GF-D8 (cell line): ENCODE data around the gene MT1E.

Experiments
- DNase-seq: peaks from one replicate; lab custom pipeline; 2025; lab: John Stamatoyannopoulos, UW

MT1E gene

DNA sequence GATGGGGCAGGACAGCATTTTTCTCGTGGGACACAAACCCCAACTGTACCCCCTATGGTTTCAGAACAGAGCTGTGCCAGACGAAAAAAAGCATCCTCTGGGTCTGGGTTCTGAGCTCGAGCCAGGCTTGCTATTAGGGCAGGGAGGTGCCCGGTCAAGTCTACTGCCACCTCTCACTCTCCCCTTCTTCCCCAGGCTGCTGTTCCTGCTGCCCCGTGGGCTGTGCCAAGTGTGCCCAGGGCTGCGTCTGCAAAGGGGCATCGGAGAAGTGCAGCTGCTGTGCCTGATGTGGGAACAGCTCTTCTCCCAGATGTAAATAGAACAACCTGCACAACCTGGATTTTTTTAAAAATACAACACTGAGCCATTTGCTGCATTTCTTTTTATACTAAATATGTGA, 1.1 kb downstream of the MT1E start:
- no peak for DNase-seq

DNA sequence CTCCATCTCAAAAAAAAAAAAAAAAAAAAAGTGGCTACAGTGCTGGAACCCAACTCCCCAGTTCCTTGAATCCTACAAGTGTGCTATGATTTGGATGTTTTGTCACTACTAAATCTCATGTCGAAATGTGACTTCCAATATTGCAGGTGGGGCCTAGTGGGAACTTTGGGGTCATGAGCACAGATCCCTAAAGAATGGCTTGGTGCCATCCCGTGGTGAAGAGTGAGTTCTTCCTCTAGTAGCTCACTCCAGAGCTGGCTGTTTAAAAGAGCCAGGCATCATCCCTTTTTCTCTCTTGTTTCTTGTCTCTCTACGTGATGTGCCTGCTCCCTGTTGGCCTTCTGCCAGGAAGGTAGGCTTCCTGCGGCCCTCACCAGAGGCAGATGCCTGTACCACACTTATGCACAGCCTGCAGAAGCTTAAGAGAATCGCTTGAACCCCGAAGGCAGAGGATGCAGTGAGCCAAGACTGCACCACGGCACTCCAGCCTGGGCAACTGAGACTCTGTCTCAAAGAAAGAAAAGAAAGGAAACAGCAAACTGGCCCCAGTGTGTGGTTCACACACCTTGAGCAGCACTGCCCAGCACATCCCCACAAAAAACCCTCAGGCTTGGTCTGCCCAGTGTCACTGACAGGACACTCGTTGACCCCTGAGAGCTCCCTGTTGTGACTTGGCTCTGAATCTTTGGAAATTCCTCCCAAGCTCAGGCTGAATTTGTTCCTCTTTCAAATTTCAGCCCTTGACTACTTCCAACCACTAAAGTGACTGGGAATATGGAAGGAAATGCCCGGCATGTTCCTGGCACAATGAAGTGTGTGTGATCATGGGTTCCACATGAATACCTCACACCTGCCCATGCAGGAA, 3.1 kb downstream of the MT1E start:
- DNase-seq: no peak

DNA sequence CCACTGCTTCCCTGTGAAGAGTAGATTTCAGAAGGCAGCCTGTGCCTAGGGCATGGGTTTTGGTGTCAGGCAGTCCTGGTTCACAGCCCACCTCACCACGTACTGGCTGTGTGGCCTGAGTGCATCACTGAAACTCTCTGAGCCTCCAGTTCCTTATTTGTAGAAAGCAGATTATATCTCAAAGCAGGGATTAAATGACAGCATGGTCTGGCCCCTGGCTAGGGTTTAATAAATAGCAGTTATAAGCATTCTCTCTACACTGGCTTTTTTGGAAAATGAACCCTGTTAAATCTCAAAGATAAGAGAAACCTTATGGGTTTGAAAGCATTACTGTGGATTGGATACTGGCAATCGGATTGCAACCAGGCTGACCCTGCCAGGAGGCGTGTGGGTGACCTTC, 4.0 kb downstream of the MT1E start:
- no peak for DNase-seq

DNA sequence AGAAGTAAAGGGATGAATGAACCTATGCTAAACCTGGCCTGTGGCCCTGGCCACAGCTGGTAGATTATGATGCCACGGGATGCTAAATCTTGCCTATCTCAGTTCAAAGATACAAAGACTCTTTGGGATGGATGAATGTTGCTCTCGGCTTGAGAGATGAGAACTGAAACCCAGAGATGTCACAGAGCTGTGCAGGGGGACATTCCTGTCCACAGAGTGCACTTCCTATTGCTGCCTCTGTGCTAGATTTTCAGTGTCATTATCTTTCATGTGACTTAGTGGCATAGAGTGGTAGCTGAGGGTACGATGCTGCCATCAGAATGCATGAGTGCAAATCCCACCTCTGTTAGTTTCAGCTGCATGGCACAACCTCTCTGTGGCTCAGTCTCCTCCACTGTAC, 4.6 kb downstream of the MT1E start:
- no peak for DNase-seq

DNA sequence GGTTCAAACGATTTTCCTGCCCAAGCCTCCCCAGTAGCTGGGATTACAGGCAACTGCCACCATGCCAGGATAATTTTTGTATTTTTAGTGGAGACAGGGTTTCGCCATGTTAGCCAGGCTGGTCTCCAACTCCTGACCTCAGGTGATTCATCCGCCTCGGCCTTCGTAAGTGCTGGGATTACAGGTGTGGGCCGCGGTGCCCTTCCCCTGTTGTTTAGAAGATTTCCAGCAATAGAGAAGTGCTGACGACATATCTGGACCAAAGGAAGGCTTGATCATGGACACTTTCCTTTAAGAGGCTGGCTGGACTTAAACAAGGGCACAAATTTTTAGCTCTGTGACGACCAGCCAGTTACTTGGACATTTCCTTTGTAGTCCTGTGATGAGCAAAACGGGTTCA, 5.6 kb downstream of the MT1E start:
- DNase-seq: no peak

DNA sequence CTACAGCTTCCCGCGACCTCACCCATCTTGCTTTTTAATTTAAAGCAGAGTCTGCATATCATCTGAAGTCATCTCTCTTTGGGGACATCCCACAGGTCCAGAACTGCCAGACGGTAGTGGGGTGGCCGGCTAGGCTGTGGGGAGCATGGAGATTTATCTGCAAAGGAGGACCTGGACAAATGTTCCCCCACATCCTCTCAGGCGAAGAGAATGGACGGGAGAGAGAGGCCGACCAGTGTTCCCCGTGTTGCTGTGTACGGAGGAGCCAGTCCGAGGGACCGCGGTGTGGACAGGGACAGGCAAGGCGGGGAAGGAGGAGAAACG, 6.2 kb downstream of the MT1E start:
- DNase-seq: no peak

DNA sequence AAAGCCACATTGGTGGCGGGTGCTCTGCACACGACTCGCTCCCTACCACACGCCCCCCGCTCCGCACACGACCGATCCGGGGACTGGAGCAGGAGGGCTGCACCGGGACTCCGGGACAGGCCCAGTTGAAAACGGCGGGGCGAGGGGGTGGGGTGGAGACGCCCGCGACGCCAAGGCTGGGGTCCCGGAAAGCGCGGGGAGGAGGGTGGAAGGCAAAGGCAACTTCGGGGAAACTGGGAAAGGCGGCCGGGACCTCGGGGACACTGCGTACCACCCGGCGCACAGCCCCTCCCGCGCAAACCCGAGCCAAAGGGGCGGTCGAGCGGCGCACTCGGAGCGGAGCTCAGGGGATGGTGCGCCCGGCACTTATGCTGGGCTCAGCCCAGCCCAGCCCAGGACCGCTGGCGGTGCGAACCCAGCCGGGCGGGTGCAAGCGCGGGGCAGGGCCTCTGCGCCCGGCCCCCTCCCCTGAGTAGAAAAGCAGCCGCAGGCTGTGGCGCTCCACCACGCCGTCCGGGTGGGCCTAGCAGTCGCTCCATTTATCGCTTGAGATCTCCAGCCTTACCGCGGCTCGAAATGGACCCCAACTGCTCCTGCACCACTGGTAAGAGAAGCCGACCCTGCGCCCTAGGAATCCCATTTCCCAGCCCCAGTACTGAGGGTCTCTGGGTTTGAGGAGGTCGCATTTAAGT, 6.7 kb downstream of the MT1E start, which contains the start of gene MT1M:
Gene MT1M (plus strand): TSS at position 504 of the 692 bp plus-strand sequence. CDS start 73 bp downstream, at position 577.
- no peak for DNase-seq

DNA sequence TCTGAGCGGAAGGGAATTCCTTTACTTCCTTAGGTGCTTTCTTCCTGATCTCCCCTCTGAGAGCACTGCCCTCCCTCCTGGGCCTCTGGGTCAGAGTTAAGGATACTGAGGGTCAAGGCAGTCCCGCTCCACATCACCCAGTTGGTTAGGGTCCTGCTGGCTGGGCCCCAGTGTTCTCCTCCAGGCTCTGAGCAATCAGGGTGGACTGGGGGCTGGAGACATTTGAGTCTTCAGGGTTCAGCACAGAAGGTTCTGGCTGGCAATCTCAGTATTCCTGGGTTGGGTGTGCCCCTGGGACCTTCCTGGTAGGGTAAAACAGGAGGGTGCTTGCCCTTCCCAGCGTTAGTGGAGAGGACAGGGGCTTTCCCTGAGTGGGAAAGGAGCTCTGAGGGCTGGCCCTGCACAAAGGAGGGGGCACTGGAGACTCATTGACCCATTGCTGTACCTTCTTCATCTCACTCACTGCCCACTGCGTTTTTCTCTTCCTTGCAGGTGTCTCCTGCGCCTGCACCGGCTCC, 7.3 kb downstream of the MT1E start:
- no peak for DNase-seq

DNA sequence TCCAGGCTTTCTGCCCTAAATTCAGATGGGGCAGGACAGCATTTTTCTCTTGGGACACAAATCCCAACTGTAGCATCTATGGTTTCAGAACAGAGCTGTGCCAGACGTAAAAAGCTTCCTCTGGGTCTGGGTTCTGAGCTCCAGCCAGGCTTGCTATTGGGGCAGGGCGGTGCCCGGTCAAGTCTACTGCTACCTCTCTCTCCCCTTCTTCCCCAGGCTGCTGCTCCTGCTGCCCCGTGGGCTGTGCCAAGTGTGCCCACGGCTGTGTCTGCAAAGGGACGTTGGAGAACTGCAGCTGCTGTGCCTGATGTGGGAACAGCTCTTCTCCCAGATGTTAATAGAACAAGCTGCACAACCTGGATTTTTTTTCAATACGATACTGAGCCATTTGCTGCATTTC, 8.0 kb downstream of the MT1E start:
- no peak for DNase-seq

DNA sequence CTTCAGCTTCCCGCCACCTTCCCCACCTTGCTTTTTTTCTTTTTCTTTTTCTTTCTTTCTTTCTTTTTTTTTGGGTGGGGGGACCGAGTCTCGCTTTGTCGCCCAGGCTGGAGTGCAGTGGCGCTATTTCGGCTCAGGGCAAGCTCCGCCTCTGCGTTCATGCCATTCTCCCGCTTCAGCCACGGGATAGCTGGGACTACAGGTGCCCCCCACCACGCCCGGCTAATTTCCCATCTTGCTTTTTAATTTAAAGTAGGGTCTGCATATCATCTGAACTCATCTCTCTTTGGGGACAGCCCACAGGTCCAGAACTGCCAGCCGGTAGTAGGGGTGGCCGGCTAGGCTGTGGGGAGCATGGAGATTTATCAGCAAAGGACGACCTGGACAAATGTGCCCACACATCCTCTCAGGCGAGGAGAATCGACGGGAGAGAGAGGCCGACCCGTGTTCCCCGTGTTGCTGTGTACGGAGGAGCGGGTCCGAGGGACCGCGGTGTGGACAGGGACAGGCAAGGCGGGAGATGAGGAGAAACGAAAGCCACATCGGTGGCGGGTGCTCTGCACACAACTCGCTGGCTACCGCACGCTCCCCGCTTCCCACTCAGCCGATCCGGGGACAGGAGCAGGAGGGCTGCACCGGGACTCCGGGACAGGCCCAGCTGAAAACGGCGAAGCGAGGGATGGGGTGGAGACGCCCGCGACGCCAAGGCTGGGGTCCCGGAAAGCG, 9.3 kb downstream of the MT1E start:
- no peak for DNase-seq

DNA sequence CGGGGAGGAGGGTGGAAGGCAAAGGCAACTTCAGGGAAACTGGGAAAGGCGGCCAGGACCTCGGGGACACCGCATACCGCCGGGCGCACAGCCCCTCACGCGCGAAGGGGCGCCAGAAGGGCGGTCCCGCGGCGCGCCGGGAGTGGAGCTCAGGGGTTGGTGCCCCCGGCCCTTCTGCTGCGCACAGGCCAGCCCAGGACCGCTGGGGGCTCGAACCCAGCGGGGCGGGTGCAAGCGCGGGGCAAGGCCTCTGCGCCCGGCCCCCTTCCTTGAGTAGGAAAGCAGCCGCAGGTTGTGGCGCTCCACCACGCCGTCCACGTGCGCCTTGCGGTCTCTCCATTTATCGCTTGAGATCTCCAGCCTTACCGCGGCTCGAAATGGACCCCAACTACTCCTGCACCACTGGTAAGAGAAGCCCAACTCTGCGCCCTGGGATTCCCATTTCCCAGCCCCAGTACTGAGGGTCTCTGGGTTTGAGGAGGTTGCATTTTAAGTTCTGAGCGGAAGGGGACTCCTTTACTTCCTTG, 9.9 kb downstream of the MT1E start:
- DNase-seq: no peak

DNA sequence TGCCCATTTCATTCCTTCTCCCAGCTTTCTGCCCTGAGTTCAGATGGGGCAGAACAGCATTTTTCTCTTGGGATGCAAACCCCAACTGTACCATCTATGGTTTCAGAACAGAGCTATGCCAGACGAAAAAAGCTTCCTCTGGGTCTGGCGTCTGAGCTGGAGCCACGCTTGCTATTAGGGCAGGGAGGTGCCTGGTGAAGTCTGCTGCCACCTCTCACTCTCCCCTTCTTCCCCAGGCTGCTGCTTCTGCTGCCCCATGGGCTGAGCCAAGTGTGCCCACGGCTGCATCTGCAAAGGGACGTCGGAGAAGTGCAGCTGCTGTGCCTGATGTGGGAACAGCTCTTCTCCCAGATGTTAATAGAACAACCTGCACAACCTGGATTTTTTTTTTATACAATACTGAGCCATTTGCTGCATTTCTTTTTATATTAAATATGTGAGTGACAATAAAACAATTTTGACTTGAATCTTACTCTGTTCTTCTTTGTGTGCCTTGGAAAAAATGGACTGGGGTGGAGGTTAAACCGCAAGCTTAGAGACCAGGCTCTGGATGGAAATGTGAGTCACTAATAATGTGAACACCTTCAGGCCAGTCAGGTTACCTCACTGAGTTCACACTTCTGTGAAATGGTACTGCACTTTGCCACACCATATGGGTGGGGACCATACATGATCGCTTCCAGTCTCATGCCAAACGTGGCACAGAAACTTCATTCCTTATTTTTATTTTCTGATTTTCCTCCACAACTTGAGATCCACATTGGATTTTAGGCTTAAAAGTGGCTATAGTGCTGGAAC, 11.2 kb downstream of the MT1E start:
- no peak for DNase-seq

DNA sequence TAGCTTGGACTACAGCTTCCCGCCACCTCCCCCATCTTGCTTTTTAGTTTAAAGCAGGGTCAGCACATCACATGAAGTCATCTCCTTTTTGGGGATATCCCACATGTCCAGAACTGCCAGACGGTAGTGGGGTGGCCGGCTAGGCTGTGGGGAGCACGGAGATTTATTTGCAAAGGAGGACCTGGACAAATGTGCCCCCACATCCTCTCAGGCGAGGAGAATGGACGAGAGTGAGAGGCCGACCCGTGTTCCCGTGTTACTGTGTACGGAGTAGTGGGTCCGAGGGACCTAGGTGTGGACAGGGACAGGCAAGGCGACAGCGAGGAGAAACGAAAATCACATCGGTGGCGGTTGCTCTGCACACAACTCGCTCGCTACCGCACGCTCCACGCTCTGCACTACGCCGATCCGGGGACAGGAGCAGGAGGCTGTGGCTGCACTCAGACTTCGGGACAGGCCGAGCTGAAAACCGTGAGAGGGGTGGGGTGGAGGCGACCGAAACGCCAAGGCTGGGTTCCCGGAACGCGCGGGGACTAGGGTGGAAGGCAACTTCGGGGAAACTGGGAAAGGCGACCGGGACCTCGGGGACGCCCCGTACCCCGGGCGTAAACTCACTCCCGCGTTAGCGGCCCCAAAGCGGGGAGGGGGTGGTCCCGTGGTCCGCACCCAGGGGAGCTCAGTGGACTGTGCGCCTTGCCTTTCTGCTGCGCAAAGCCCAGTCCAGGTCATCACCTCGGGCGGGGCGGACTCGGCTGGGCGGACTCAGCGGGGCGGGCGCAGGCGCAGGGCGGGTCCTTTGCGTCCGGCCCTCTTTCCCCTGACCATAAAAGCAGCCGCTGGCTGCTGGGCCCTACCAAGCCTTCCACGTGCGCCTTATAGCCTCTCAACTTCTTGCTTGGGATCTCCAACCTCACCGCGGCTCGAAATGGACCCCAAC, 12.5 kb downstream of the MT1E start, which contains the start of gene MT1A:
Gene MT1A (plus strand): TSS at position 853 of the 937 bp plus-strand sequence. CDS start 73 bp downstream, at position 926.
- DNase-seq: no peak

DNA sequence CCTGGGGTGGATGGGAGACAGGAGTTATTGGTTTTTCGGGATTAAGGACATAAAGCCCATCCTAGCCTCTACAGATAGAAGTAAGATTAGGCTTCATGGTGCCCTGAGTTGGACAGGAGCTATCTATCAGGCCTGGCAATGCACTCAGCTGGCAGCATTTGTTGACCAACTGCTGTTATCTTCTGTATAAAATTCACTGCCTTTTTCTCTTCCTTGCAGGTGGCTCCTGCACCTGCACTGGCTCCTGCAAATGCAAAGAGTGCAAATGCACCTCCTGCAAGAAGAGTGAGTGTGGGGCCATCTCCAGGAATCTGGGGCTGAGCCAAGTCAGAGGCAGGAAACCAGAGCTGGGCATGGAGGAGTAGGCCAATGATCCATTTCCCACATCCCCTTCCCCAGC, 13.5 kb downstream of the MT1E start:
- DNase-seq: no peak

DNA sequence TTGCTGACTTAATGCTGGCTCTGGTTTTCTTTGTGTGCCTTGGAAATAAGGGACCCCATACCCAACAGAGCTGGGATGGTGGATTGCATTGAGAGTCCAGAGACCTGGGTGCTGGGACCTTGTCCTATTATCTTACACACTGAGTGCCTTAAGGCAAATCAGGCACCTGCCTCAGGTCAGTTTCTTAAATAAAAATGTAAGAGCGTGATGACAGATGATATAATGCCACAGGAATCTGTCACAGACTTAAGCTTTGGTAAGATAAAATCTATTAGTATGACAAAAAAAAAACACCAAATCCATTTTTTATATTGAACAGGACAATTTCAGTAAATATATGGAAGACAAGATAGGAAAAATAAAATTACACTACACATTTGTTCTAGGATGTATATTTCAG, 14.5 kb downstream of the MT1E start:
- DNase-seq: no peak

DNA sequence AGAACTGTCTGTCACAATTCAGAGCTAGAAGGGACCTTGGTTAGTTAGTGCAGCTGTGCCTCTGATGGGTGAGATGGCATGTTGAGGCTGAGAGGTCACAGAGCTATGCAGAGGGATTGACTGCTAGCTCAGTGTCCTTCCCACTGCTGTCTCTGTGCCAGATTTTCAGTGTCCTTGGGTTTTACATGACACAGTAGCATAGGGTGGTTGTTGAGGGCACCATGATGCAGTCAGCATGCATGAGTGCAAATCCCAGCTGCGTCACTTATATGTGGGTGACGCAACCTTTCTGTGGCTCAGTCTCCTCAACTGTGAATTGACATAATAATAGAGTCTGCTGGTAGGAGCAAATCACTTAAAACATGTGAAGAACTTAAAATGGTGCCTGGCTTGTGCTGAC, 15.6 kb downstream of the MT1E start:
- no peak for DNase-seq

DNA sequence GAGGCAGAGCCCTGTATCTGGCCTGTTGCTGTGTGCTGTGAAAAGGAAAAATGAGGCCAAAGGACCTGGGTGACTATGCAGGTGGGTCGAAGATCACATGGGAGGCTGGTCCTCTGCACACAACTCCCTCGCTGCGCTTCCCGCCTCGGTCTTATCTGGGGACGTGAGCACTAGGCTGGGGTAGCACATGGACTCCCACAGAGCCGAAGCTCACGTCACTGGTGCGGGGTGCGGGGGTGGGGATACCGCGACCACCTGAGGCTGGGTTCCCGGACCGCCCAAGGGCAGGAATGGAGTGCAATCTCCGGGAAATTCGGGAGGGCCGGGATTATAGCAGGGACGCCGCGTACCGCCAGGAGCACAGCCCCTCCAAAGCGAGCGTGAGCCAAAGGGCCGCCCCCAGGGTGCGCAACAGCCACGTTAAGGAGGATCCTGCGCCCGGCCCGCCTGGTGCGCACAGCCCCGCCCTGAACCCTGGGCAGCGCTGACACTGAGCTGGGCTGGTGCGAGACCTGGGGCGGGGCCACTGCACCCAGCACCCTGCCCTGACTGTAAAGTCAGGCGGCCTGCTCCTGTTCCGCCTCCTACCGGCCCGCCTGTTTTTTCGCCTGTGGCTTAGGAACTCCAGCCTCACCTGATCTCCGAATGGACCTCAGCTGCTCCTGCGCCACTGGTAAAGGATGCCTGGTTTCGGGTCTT, 17.6 kb downstream of the MT1E start:
- DNase-seq: no peak

DNA sequence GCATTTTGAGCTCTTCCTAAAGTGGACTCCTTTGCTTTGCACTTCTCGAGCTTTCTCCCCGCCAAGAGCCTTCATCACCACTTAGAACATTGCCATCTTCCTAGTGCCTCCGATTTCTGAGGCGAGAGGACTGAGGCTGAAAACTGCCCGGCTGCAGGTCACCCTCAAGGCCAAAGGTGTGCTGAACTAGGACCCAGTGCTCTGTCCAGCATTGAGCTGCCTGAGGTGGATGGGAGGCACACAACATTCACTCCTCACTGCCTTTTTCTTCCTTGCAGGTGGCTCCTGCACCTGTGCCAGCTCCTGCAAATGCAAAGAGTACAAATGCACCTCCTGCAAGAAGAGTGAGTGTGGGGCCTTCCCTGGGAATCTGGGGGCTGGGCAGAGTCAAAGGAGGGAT, 18.3 kb downstream of the MT1E start:
- DNase-seq: no peak

DNA sequence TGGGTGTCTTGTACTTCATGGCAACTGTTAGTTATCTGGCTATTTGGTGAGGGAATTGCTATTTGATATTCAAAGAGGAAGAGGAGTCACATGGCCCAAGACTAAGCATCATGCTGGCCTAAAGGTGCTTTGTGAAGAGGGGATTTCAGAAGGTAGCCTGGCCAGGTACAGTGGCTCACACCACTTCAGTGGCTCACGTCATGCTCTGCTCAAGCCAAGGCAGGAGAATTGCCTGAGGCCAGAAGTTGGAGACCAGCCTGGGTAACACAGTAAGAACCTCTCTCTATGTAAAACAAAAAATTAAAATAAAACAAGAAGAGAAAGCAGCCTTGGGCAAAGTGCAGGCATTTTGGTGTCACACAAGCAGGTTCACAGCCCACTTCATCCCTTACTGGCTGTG, 19.7 kb downstream of the MT1E start:
- DNase-seq: no peak

DNA sequence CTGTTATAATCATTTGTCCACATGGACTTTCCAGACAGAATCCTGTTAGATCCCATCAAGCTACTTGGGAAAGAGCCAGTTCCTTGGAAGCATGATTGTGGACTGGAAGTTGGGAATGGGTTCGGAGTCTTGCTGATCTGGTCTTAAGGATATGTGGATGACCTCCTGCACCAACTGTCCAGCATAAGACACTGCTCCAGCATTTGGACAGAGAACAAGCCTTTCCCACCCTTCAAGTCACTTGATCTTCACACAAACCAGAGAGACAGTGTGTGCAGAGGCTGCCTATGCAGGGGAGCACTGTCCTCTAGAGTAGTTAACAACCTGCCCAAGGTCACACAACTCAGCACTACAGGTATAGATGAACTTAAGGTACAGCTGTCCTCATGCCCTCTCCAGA, 20.3 kb downstream of the MT1E start:
- DNase-seq: no peak
